HEK293T (cell line): ENCODE measurements around the gene OR5H14.

Source experiments
- CTCF ChIA-PET: fragments of 350-600 bp; formaldehyde crosslinking; extraction: SDS; loops from one replicate; lab custom pipeline; 2021; ENCODE audit warnings: antibody characterized with exemption, inconsistent platforms; lab: Yijun Ruan, JAX
- POLR2A ChIA-PET: fragments of 350-600 bp; formaldehyde crosslinking; extraction: SDS; loops from one replicate; lab custom pipeline; 2020; ENCODE audit warnings: antibody characterized with exemption, inconsistent platforms; lab: Yijun Ruan, JAX
- DNase-seq: peaks from one replicate; pipeline ENCODE4 v3.0.0; 2012; ENCODE audit warnings: mixed read lengths; ENCODE audit errors: extremely low spot score
- ARNT ChIP-seq: fragments of 450-650 bp; IDR thresholded peaks from 2 replicates; pipeline ENCODE4 v1.6.1; 2017; ENCODE audit warnings: mild to moderate bottlenecking
- BHLHE40 ChIP-seq: fragments of 450-650 bp; IDR thresholded peaks from 2 replicates; pipeline ENCODE4 v1.6.1; 2016; ENCODE audit warnings: mild to moderate bottlenecking, moderate library complexity, borderline replicate concordance
- CTBP1 ChIP-seq: fragments of 450-650 bp; IDR thresholded peaks from 2 replicates; pipeline ENCODE4 v1.6.1; 2016; ENCODE audit warnings: borderline replicate concordance
- ELF4 ChIP-seq: fragments of 450-650 bp; IDR thresholded peaks from 2 replicates; pipeline ENCODE4 v1.6.1; 2017; ENCODE audit warnings: antibody characterized with exemption
- FOXA1 ChIP-seq: fragments of 450-650 bp; IDR thresholded peaks from 2 replicates; pipeline ENCODE4 v1.6.1; 2016; ENCODE audit warnings: mild to moderate bottlenecking
- FOXK2 ChIP-seq: fragments of 450-650 bp; IDR thresholded peaks from 2 replicates; pipeline ENCODE4 v1.6.1; 2016; ENCODE audit warnings: mild to moderate bottlenecking
- FOXM1 ChIP-seq: fragments of 450-650 bp; IDR thresholded peaks from 2 replicates; pipeline ENCODE4 v1.6.1; 2017; ENCODE audit warnings: mild to moderate bottlenecking, borderline replicate concordance
- HDGF ChIP-seq: fragments of 450-650 bp; IDR thresholded peaks from 2 replicates; pipeline ENCODE4 v1.6.1; 2017; ENCODE audit warnings: antibody characterized with exemption, borderline replicate concordance
- L3MBTL2 ChIP-seq: fragments of 450-650 bp; conservative IDR thresholded peaks from 2 replicates; pipeline ENCODE4 v1.6.1; 2016; ENCODE audit warnings: mild to moderate bottlenecking
- LEF1 ChIP-seq: fragments of 450-650 bp; IDR thresholded peaks from 2 replicates; pipeline ENCODE4 v1.6.1; 2017; ENCODE audit warnings: mild to moderate bottlenecking, borderline replicate concordance
- NFRKB ChIP-seq: fragments of 450-650 bp; IDR thresholded peaks from 2 replicates; pipeline ENCODE4 v1.6.1; 2016; ENCODE audit warnings: mild to moderate bottlenecking, moderate library complexity
- SP1 ChIP-seq: fragments of 450-650 bp; IDR thresholded peaks from 2 replicates; pipeline ENCODE4 v1.6.1; 2017
- SUZ12 ChIP-seq: fragments of 450-650 bp; IDR thresholded peaks from 2 replicates; pipeline ENCODE4 v1.6.1; 2016; ENCODE audit warnings: mild to moderate bottlenecking
- TARDBP ChIP-seq: fragments of 450-650 bp; IDR thresholded peaks from 2 replicates; pipeline ENCODE4 v1.6.1; 2016
- ZNF384 ChIP-seq: fragments of 450-650 bp; IDR thresholded peaks from 2 replicates; pipeline ENCODE4 v1.6.1; 2016
- TF ChIP-seq, protein P1 (sequence below): fragments of 450-650 bp; IDR thresholded peaks from 2 replicates; pipeline ENCODE4 v1.6.1; 2016

The OR5H14 gene

DNA sequence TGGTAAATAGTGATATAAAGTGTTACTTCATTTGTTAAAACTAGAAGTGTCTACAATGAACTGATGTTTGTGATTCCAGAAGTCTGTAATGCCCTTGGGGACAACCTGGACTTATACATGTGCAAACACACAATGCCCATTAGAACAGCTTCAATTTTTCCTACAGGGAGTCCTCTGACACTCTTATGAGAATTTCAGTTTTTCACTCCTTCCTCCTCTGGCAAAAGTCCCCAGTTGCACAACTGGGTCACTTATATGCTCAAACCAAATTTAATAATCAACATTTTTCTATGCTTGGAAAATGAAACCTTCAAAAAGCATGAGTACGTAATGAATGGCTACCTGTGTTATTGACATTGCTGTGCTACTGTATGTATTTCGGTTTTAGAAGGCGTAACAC, 19.1 kb downstream of the OR5H14 start, which contains the start of gene OR5H15:
TSS of gene OR5H15 (plus strand) at position 301 of the 400 bp plus-strand sequence. CDS start 2,004 bp downstream, outside the sequence.
- ChIA-PET POLR2A (no interaction called here), CTCF (no interaction called here)
- TF ChIP-seq SUZ12 (no peak), BHLHE40 (no peak), CTBP1 (no peak), FOXA1 (no peak), L3MBTL2 (no peak), ELF4 (no peak), FOXM1 (no peak), ZNF384 (no peak), HDGF (no peak), FOXK2 (no peak)
- TF ChIP-seq, protein P1, sequence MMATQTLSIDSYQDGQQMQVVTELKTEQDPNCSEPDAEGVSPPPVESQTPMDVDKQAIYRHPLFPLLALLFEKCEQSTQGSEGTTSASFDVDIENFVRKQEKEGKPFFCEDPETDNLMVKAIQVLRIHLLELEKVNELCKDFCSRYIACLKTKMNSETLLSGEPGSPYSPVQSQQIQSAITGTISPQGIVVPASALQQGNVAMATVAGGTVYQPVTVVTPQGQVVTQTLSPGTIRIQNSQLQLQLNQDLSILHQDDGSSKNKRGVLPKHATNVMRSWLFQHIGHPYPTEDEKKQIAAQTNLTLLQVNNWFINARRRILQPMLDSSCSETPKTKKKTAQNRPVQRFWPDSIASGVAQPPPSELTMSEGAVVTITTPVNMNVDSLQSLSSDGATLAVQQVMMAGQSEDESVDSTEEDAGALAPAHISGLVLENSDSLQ, result no peak
- no peak for DNase-seq

DNA sequence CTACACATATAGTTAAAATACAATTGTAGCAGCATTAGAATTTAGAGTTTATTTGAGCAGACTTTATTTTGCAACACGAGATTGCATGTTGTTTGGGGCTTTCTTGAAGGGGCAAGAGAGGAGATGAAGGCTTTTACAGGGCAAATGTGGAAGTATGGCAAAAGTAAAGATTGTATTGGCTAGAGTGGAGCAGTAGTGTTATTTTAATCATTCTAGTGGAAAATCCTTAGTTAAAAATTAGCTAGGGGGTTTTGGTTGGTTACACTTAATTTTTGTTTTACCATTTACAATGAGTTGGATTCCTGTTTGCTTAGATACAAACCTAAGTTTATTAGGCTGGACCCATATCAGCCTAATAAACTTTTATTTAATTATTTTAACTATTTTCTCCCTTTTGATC, 23.8 kb downstream of the OR5H14 start:
- POLR2A ChIA-PET, result no interaction called here
- CTCF ChIA-PET, result no interaction called here
- no peak for TF ChIP-seq NFRKB
- TF ChIP-seq FOXM1, result no peak
- no peak for TF ChIP-seq ARNT
- no peak for TF ChIP-seq FOXK2
- no peak for DNase-seq

DNA sequence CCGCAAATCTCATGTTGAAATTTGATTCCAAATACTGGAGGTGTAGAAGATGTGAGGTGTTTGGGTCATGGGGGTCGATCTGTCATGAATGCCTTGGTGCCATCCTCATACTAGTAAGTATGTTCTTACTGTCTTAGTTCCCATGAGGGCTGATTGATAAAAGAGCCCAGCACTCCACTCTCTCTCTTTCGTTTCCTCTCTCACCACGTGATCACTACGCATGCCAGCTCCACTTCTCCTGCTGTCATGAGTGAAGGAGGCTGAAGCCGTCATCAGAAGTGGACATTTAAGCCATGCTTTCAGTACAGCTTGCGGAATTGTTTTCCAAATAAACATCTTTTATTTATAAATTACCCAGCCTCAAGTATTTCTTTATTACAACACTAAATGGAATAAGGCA, 25.3 kb downstream of the OR5H14 start:
- POLR2A ChIA-PET, result no interaction called here
- DNase-seq, result no peak

DNA sequence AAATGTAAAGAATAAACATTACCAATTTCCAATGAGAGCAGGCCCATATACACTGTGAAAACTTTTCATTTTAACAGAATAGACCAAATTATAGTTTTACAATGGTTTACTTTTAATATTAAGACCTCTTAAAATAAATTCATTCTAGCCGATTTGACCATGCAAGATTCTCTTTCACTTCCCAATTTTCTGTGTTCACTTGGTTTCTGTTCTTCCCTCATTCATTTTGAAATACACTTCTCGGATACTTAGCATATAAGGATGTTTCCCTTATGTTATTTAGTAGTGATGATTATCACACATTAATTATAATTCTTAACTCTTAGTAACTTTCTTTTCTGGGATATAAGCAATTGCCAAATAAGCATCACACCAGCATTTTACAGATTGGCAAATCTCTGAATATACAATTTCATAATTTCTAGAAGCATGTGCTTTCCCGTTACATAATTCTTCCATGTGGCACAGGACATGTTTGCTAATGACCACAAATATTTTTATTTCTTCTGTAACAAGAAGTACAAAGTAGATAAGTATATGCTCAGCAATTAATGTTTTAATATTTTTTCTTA, 33.1 kb downstream of the OR5H14 start:
- ChIA-PET CTCF (no interaction called here), POLR2A (no interaction called here)
- DNase-seq, result no peak
- TF ChIP-seq ARNT (no peak), FOXK2 (no peak)

More for the DNA sequence above, 25.3 kb downstream of the OR5H14 start:
- TF ChIP-seq ARNT, result no peak
- TF ChIP-seq FOXA1, result no peak
- TF ChIP-seq SP1, result no peak
- TF ChIP-seq LEF1, result no peak
- TF ChIP-seq ELF4, result no peak
- TF ChIP-seq, protein P1, result no peak
- no peak for TF ChIP-seq L3MBTL2
- CTCF ChIA-PET, result interaction anchor here (1.1 kb wide), 1 partner anchor 12 kb away, joined by 5 read pairs; no protein-coding TSS in a partner anchor

DNA sequence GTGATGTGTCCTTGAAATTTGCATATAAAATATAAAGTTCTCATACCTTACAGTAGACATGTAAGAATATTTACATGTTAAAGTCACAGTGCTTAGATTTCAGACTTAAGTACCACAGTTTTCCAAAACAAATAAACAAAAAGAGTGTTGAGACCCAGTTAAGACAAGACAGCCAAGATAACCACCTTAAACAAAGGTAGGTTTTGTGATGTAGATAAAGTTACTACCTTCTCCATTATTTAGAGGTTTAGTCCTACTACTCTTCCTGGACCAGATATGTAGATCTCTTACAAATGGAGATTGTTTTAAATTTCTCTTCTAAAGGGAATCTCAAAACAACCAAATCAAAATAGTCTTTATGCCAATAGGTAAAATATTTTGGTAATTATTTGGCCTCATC, 34.9 kb downstream of the OR5H14 start:
- POLR2A ChIA-PET, result no interaction called here
- no peak for DNase-seq
- CTCF ChIA-PET, result no interaction called here
- TF ChIP-seq TARDBP (no peak), CTBP1 (no peak), NFRKB (no peak), HDGF (no peak), ZNF384 (no peak), BHLHE40 (no peak), SUZ12 (no peak), FOXA1 (no peak), SP1 (no peak), LEF1 (no peak), FOXM1 (no peak), L3MBTL2 (no peak), FOXK2 (no peak)
- TF ChIP-seq, protein P1, result no peak

DNA sequence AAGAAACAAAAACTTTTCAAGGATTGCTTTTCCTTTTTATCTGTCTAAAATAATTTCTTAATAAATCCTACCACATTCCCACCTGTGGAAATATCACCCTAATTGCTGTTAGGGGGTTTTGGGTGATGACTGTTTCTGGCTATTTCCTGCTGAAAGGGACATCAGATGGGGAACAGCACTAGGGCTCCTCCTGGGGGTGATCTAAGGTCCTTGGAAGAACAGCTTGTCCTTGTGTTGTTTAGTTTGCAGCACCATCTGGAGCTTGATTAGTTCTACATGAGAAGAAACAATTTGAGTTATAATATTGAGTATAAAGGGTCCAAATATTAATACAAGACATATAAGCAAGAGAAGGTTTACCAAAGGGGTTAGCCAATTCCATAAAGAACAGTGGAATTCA, 37.9 kb downstream of the OR5H14 start:
- CTCF ChIA-PET, result interaction anchor here (1.0 to 1.1 kb wide), 2 partner anchors 12 to 176 kb away, joined by 5 to 9 read pairs; no protein-coding TSS in a partner anchor
- POLR2A ChIA-PET, result no interaction called here
- peak; percentile 16 for DNase-seq
- no peak for TF ChIP-seq NFRKB
- TF ChIP-seq FOXM1, result no peak
- no peak for TF ChIP-seq HDGF
- TF ChIP-seq ARNT, result no peak
- no peak for TF ChIP-seq FOXA1
- TF ChIP-seq CTBP1, result no peak
- TF ChIP-seq SP1, result no peak
- TF ChIP-seq TARDBP, result no peak
- TF ChIP-seq ELF4, result no peak
- no peak for TF ChIP-seq L3MBTL2
- TF ChIP-seq, protein P1, result no peak
